GM19099 (cell line): ENCODE measurements around the gene NT5E.

Source experiments
- POLR2A ChIP-seq: IDR thresholded peaks from 3 replicates; pipeline ENCODE4 v1.6.1; 2011; ENCODE audit warnings: low read depth; ENCODE audit not compliant: insufficient read length; ENCODE audit errors: extremely low read depth

Gene NT5E

DNA sequence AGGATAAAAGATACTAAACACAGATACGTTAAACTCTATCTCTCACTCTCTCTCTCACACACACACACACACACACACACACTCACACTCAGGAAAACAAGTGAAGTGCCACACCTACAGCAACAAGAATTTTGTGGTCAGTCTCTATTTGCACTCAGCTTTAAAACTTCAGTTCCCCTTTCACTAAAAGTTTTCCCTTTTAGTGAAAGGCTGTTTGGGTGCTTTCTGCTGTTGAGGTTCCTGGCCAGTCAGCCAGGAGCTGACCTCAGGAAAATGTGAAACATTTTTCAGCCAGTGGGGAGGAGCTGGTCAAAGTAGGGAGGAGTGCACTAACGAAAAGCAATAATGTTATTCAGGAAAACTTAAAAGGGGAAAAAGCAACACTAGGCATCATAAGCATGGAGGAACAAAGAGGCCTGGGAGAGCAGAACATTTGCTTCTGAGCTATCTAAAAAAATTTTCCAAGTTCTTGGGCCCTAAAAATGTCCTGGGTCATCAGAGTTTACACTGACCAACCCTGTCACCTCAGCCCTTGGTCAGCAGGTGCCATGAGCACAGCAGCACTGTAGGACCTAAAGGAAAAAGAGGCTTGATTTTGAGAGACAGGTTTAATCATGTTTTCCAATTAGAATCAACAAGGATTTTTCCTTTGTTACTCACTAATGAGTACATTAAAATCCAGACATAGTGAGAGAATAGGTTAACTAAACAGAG is 30.7 kb upstream of the NT5E start:
- TF ChIP-seq POLR2A, result no peak

DNA sequence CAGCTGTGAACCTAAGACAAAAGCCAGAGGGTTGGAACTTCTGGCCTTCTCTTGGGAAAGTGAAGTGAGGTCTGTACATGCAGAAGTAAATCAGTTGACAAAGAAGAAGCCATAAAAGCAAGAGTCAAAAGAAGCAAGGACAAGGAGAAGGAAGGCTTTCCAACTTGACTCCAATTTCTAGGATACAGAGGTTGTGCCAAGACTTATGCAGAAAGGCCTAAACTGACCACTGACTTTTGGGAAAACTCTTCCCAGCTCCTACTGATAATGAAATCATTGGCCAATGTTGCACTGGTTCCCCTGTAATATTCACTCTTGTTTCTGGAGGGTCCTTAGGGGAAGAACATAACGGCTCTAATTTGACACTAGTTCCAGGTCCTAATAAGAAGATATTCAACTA is 29.3 kb upstream of the NT5E start:
- no peak for TF ChIP-seq POLR2A

DNA sequence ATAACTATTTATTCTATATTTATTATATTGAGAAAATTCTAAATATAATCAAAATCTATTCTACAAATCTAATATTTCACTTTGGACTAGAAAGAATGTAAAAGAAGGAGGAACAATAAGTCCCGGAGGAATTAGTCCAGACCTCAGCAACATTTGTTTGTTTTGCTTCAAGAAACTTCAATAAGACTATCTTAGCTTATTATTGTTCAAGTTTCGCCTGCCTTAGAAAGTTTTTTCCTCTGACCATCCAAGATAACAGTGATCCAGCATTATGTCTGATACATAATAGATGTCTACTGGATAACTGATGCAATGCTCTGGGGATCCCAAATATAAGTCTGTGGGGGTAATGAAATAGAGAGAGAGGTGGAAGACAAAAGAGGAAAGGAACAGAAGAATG is 28.7 kb upstream of the NT5E start:
- TF ChIP-seq POLR2A, result no peak

DNA sequence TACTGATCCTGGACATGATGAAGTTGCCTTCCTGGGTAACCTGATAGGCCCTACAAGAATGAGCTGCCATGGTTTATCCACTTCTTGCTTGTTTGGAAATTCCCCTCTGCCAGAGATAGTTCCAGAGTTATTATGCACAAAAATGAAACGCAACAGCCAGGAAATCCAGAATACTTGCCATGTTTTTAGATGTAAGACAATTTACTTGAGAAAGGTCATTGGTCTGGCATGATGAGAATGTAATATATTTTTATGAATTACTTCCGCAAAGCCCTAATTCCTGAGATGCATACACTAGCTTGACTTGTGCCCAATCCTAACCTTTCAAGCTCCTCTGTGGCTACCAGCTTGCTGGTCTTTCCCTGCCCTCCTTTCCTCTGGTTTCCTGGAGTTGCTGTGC is 27.9 kb upstream of the NT5E start:
- no peak for TF ChIP-seq POLR2A

DNA sequence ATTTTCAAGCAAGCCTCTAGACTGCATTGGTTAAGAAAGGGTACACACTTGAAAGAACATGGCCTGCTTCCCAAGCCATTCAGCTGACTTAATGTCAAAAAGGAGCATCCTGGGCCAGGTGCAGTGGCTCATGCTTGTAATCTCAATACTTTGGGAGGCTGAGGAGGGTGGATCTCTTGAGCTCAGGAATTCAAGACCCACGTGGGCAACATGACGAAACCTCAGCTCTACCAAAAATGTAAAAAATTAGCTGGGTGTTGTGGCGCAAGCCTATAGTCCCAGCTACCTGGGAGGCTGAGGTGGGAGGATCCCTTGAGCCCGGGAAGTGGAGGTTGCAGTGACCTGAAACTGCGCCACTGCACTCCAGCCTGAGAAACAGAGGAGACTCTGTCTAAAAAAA is 26.9 kb upstream of the NT5E start:
- no peak for TF ChIP-seq POLR2A

DNA sequence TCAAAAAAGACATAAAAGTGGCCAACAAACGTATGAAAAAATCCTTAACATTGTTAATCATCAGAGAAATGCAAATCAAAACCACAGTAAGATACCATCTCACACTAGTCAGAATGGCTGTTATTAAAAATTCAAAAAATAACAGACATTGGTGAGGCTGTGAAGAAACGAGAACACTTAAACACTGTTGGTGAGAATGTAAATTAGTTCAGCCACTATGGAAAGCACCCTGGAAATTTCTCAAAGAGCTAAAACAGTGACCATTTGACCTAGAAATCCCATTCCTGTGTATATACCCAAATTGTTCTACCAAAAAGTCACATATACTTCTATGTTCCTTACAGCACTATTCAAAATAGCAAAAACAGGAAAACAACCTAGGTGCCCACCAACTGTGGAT is 24.9 kb upstream of the NT5E start:
- no peak for TF ChIP-seq POLR2A

DNA sequence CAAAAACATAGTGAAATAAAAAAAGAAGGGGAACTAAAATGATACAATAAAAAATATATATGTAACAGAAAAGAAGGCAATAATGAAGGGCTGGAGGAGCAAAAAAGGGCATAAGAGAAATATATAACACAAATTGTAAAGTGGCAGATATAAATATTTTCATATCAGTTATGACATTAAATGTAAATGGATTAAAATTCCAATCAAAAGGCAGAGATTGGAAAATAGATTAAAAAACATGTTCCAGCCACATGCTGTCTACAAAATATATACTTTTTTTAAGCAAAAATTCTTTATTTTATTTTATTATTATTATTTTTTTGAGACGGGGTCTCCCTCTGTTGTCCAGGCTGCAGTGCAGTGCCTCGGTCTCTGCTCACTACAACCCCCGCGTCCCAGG is 23.9 kb upstream of the NT5E start:
- TF ChIP-seq POLR2A, result no peak

DNA sequence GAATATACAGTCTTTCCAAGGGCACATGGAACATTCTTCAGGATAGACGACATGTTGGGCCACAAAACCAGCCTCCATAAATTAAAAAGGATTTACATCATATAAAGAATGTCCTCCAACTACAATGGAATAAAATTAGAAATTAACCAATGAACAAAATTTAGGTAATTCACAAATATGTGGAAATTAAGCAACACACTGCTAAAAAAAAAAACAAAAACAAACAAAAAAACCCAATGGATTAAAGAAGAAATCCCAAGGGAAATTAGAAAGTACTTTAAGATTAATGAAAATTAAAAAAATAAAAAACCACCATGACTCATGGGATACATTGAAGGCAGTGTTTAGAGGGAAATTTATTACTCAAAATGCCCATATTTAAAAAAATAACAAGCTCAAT is 21.4 kb upstream of the NT5E start:
- TF ChIP-seq POLR2A, result no peak

DNA sequence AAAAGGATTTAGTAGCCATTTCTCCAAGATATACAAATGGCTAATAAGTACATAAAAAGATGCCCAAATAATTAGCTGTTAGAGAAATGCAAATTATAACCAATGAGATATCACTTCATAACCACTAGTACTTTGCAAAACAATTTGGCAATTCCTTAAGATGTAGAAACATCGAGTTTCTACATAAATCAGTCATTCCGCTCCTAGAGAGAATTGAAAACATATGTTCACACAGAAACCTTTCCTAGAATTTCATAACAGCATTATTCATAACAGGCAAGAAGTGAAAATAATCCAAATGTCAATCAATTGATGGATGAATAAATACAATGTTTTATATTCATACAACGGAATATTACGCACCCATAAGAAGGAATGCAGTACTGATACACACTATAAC is 20.5 kb upstream of the NT5E start:
- no peak for TF ChIP-seq POLR2A

DNA sequence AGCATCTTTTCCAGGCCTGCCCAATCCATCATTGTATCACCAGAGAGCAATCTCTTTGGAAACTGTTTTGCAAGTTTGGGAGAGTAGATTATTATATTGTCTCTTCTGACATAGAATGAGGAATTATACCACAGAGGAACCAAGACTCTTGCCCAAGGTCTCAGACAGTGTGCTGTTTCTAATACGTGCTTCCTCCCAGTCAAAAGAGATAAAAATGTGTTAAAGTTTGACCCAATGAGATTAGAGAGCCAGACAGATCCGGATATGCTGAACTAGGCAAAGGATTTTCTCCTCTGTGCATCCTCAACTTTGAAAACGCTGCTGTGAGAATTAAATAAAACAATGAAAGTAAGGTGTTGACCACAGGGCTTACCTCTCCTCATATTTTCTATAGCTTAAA is 18.6 kb upstream of the NT5E start:
- no peak for TF ChIP-seq POLR2A

DNA sequence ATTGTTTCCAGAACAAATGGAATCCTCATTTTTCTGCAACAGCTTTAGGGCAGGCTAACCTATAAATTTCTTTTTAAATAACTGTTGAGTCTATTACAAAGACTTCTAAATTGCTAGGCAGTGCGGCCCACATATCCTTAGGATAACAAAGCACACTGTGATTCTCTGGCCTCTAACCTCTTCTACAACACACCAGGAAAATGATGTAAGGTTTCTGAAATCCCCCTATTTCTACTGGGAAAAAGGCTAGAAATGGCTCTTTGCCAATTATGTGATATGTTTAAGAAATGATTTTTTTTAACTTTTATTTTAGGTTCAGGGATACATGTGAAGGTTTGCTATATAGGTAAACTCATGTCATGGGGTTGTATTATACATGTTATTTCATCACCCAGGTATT is 17.3 kb upstream of the NT5E start:
- no peak for TF ChIP-seq POLR2A

DNA sequence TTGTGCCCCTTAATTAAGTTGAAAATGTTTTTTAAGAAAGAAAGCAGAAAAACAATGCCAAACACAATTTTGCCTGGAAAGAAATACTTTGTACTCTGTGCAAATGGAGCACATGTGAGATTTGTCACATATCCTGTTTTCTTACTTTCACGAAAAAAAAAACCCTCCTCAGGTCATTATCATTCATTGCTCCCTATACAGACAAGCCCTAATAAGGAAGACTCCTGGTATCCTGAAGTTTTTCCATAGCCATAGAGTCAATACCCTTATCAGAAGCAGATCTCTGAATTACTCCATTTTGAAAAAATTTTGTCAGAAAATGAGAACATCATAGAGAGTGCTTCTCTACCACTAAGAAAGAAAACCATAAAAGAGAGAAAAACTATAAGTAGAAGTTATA is 14.0 kb upstream of the NT5E start:
- no peak for TF ChIP-seq POLR2A

DNA sequence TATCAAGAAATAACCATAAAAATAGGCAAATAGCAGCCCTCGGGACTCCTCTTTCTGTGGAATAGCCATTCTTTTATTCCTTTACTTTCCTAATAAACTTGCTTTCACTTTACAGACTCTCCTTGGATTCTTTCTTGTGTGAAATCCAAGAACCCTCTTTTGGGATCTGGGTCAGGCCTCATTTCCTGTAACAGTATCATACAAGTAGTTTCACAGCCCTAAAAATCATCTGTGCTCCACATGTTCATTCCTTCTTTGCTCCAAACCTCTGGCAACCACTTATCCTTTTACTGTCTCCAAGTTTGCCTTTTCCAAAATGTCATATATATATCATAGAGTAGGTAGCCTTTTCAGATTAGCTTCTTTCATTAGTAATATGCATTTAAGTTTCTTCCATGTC is 13.5 kb upstream of the NT5E start:
- TF ChIP-seq POLR2A, result no peak

DNA sequence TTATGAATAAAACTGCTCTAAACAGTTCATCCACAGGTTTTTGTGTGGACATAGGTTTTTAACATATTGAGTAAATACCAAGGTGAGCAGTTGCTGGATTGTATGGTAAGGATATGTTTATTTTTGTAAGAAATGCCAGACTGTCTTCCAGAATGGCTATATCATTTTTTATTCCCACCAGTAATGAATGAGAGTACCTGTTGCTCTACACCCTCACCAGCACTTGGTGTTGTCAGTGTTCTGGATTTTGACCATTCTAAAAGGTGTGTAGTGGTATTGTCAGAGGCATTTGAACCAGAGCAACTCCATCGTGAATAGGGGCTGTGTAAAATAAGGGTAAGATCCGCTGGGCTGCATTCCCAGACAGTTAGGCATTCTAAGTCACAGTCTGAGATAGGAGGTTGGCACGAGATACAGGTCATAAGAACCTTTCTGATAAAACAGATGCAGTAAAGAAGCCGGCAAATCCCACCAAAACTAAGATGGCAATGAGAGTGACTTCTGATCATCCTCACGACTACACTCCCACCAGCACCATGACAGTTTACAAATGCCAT is 12.9 kb upstream of the NT5E start:
- TF ChIP-seq POLR2A, result no peak

DNA sequence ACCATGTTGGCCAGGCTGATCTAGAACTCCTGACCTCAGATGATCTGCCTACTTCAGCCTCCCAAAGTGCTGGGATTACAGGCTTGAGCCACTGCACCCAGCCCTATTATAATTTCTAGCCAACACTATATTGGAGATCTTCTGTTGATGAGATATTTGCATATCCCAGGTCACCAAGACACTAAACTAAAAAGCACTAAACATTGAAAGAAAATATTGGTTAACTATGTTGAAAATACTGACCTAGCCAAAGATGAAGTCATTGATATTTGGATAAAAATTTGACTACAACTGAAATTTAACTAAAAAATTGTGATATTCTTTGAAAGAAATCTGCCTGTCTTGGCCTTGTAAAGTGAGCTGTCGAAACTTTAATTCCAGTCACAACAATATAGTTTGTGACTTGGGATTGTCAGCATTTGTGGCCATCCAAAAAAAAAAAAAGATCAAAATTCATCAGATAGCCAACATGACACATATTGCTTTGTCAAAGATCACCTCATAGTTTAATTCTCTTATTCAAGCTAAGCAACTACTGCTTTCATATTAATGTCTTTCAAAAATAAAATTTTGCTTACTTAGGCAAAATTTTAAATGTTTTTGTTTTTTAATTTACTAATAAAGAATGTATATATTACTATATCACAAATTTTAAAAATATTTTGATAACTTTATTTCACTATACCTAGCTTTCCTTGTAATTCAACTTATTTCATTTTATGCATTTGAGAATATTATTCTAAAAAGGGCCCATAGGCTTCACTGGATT is 6.3 kb upstream of the NT5E start:
- no peak for TF ChIP-seq POLR2A

DNA sequence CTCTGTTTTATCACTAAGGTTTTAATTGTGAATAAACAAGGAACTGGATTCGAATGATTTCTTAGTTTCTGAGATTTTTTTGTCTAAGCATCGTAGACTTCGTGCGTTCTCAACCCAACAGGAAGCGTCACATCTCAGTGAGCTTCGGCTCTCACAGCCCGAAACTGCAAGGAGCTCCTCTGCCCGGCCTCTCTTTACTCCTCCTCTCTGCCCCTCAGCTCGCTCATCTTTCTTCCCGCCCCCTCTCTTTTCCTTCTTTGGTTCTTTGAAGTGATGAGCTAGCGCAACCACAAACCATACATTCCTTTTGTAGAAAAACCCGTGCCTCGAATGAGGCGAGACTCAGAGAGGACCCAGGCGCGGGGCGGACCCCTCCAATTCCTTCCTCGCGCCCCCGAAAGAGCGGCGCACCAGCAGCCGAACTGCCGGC is 480 bp upstream of the NT5E start:
- TF ChIP-seq POLR2A, result no peak
